Psoas muscle (tissue), 8 donors: ENCODE measurements around the gene LIN28A. TPM values are rescaled to one million over a fixed set of nuclear protein-coding genes. Genes with fewer than 3 reads are reported as not detected.
"Not testable (repeated sequence)": the region's sequence is repeated elsewhere in the genome, so short reads cannot be mapped to it uniquely, and the experiment has no call there.

Experiments
- ATAC-seq, 4 donors: fragments of 200-7000 bp; cut with Tn5 transposase; one replicate each; pipeline ENCODE4 v1.9.1; 2020; ENCODE audit warnings: moderate library complexity in 3 of 4, mild to moderate bottlenecking in 2 of 4
- DNase-seq, 2 donors: peaks; one replicate each; pipeline ENCODE4 v3.0.0-alpha.2; 2020
- H3K27ac ChIP-seq: fragments of 200-600 bp; one replicate; pipeline ENCODE4 v1.8.0; 2022
- H3K27me3 ChIP-seq, 3 donors: fragments of 200-600 bp in 1 of 3; one replicate each; pipeline versions ENCODE4 v1.6.1 to v1.8.0; 2013 to 2022; ENCODE audit warnings: low read length in 2 of 3, mild to moderate bottlenecking in 2 of 3, moderate library complexity in 1 of 3; ENCODE audit not compliant: insufficient read depth in 3 of 3
- H3K36me3 ChIP-seq, 2 donors: fragments of 200-600 bp in 1 of 2; one replicate each; pipeline versions ENCODE4 v1.6.1 to v1.8.0; 2013 to 2022; ENCODE audit warnings: low read depth in 1 of 2, mild to moderate bottlenecking in 1 of 2, moderate library complexity in 1 of 2; ENCODE audit not compliant: insufficient read depth in 1 of 2
- H3K4me1 ChIP-seq: fragments of 200-600 bp; one replicate; pipeline ENCODE4 v1.8.0; 2022
- H3K4me3 ChIP-seq: fragments of 200-600 bp; one replicate; pipeline ENCODE4 v1.8.0; 2022; ENCODE audit warnings: mild to moderate bottlenecking
- H3K9me3 ChIP-seq: fragments of 200-600 bp; one replicate; pipeline ENCODE4 v1.8.0; 2022
- WGBS, 3 donors: extraction: QIAGEN DNeasy Blood & Tissue Kit; methylation state at CpG; one replicate each; pipeline versions ENCODE4 v1.1.6 to v1.1.7; 2013; 5-methylcytosine and 5-hydroxymethylcytosine counted together
- intact Hi-C, 2 donors: fragments of 100-400 bp; cut with DNase I; formaldehyde crosslinking; loops; one replicate each; pipeline versions ENCODE4 v1.11.0 to v1.14.2; 2022
- polyA plus RNA-seq, 3 donors: library from polyadenylated mRNA; stranded (reverse); fragments of 200-250 nt; gene quantifications; one replicate each; pipeline ENCODE4 v1.2.3, GENCODE V29; 2013
- total RNA-seq, 4 donors: library from RNA; stranded (reverse); fragmentation: NEBNext Ultra II Directional in 2 of 4; extraction: Animal tissue kit (Norgen Biotek cat#: 25700) in 2 of 4; gene quantifications; one replicate each; pipeline versions ENCODE4 v1.2.1 to v1.2.4, GENCODE V29; 2021 to 2023
- TF ChIP-seq, protein P1 (sequence below): fragments of 200-600 bp; IDR thresholded peaks from one replicate; pipeline ENCODE4 v1.8.0; 2022; ENCODE audit warnings: antibody characterized with exemption
- donor health status: healthy with polysubstance abuse.
- donor health status: DM: no; HTN: no; CAD: no; lungs with moderate emphysema.
- donor health status: Bipolar disorder and iron deficiency.
- donor health status: healthy.
- donor health status: DM: yes; HTN: yes; CAD: no.
- donor health status: DM: no; HTN: no; CAD: no.
- donor health status: DM: no; HTN: no; CAD: no.
- donor health status: DM: yes; HTN: yes; CAD: no.

The LIN28A gene
- total and polyA plus RNA-seq, 7 donors, result not detected

- Histone ChIP-seq H3K36me3 (no peaks in the 10 kb centered on the region), H3K27ac (no peak overlapping the region), H3K27me3 (peaks cover 0 to 5% (median 3%) of the 10 kb centered on the region in 3 donors), H3K4me3 (no peak overlapping the region), H3K9me3 (no peaks in the 10 kb centered on the region), H3K4me1 (no peaks in the 10 kb centered on the region)
- DNase-seq (no peak), ATAC-seq (no peak)
- TF ChIP-seq, protein P1, sequence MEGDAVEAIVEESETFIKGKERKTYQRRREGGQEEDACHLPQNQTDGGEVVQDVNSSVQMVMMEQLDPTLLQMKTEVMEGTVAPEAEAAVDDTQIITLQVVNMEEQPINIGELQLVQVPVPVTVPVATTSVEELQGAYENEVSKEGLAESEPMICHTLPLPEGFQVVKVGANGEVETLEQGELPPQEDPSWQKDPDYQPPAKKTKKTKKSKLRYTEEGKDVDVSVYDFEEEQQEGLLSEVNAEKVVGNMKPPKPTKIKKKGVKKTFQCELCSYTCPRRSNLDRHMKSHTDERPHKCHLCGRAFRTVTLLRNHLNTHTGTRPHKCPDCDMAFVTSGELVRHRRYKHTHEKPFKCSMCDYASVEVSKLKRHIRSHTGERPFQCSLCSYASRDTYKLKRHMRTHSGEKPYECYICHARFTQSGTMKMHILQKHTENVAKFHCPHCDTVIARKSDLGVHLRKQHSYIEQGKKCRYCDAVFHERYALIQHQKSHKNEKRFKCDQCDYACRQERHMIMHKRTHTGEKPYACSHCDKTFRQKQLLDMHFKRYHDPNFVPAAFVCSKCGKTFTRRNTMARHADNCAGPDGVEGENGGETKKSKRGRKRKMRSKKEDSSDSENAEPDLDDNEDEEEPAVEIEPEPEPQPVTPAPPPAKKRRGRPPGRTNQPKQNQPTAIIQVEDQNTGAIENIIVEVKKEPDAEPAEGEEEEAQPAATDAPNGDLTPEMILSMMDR, result no peak
- intact Hi-C loops, result no loop called here
- WGBS, 3 donors, result 74 to 78% (median 76%) methylated on average over 3 of the region's 3 CpGs
Observed at GRCh38 chr1:26384076-26384475, 26.5 kb upstream of the LIN28A start.

DNA sequence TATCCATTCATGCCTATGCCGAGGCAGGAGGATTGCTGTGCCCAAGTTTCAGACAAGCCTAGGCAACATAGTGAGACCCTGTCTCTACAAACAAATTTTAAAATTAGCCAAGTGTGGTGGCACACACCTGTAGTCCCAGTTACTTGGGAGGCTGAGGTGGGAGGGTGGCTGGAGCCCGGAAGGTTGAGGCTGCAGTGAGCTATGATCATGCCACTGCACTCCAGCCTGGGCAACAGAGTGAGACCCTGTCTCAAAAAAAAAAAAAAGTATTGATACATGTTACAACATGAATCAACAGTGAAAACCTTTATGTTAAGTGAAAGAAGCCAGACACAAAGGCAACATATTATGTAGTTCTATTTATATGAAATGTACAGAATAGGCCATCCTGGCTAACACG lies 25.6 kb upstream of the LIN28A start:
- H3K4me3 ChIP-seq, ATAC-seq, intact Hi-C loops, H3K4me1 ChIP-seq, H3K9me3 ChIP-seq, H3K36me3 ChIP-seq, H3K27me3 ChIP-seq, H3K27ac ChIP-seq, DNase-seq: not testable (repeated sequence)
- 80 to 92% (median 88%) methylated on average over 3 of the region's 3 CpGs for WGBS, 3 donors

DNA sequence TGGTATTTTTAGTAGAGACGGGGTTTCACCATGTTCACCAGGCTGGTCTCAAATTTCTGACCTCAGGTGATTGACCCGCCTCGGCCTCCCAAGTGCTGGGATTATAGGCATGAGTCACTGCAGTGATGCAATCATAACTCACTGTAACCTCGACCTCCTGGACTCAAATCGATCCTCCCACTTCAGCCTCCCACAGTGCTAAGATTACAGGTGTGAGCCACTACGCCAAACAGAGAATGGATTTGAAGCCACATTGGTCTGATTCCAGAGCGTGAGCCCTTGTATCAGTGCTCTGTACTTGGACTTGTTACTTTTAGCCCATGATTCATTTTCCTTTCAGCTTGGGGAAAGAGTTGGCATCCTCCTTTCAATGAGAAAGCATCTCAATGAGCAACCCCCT lies 23.2 kb upstream of the LIN28A start:
- 38 to 54% (median 49%) methylated on average over 7 of the region's 7 CpGs for WGBS, 3 donors
- H3K9me3 ChIP-seq, result no peaks in the 10 kb centered on the region
- DNase-seq, result no peak
- H3K4me3 ChIP-seq, result no peak overlapping the region
- intact Hi-C loops, result no loop called here
- TF ChIP-seq, protein P1, result no peak
- ATAC-seq, result no peak
- no peaks in the 10 kb centered on the region for H3K36me3 ChIP-seq
- no peak overlapping the region for H3K27ac ChIP-seq
- no peaks in the 10 kb centered on the region for H3K4me1 ChIP-seq
- peaks cover 0 to 5% (median 0%) of the 10 kb centered on the region in 3 donors for H3K27me3 ChIP-seq

- ATAC-seq, result no peak
- H3K27me3 ChIP-seq, result peaks cover 0 to 5% (median 0%) of the 10 kb centered on the region in 3 donors
- 69 to 76% (median 75%) methylated on average over 7 of the region's 7 CpGs for WGBS, 3 donors
Observed at GRCh38 chr1:26388791-26389445, 21.7 kb upstream of the LIN28A start.

DNA sequence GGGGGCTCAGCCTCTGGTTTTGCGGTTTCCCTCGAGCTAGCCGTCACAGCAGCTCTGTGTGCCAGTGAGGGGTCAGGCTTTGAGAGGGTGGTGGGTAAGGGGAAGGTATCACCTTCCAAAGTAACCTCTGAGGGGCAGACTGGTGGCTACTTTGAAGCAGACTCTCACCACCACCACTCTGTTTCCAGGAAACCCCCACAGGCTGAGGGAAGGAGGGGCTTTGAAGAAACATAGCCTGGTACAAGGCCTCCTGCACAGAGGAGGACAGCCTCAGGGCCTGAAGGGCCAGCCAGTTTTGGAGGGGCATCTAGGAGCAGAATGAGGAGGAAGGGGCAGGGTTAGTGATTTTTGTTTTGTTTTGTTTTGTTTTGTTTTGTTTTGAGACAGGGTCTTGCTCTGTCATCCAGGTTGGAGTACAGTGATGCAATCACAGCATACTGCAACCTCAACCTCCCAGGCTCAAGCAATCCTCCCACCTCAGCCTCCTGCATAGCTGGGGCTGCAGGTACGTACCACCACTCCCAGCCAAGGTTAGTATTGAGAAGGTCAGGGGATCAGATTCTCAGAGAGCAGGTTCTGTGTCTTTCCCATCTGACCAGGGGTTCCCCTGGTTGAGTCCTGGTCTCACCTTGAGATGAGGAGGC lies 20.9 kb upstream of the LIN28A start:
- Histone ChIP-seq H3K4me3 (no peak overlapping the region), H3K27me3 (peaks cover 0 to 5% (median 0%) of the 10 kb centered on the region in 3 donors), H3K4me1 (no peaks in the 10 kb centered on the region), H3K9me3 (no peaks in the 10 kb centered on the region), H3K27ac (no peak overlapping the region), H3K36me3 (no peaks in the 10 kb centered on the region)
- TF ChIP-seq, protein P1, result no peak
- 57 to 70% (median 62%) methylated on average over 4 of the region's 4 CpGs for WGBS, 3 donors
- DNase-seq (no peak), ATAC-seq (no peak)
- intact Hi-C loops, result no loop called here

More at GRCh38 chr1:26388791-26389445, 21.7 kb upstream of the LIN28A start:
- Histone ChIP-seq H3K36me3 (no peaks in the 10 kb centered on the region), H3K4me1 (no peaks in the 10 kb centered on the region), H3K9me3 (no peaks in the 10 kb centered on the region), H3K4me3 (no peak overlapping the region), H3K27ac (no peak overlapping the region)
- TF ChIP-seq, protein P1, result no peak
- DNase-seq, result no peak
- intact Hi-C loops, result no loop called here
